NAMALWA (cell line): ENCODE measurements around the gene HOXB3.

Experiments used
- DNase-seq: peaks from one replicate; pipeline ENCODE4 v3.0.0-alpha.2; 2015; ENCODE audit warnings: low spot score

Gene HOXB3

DNA sequence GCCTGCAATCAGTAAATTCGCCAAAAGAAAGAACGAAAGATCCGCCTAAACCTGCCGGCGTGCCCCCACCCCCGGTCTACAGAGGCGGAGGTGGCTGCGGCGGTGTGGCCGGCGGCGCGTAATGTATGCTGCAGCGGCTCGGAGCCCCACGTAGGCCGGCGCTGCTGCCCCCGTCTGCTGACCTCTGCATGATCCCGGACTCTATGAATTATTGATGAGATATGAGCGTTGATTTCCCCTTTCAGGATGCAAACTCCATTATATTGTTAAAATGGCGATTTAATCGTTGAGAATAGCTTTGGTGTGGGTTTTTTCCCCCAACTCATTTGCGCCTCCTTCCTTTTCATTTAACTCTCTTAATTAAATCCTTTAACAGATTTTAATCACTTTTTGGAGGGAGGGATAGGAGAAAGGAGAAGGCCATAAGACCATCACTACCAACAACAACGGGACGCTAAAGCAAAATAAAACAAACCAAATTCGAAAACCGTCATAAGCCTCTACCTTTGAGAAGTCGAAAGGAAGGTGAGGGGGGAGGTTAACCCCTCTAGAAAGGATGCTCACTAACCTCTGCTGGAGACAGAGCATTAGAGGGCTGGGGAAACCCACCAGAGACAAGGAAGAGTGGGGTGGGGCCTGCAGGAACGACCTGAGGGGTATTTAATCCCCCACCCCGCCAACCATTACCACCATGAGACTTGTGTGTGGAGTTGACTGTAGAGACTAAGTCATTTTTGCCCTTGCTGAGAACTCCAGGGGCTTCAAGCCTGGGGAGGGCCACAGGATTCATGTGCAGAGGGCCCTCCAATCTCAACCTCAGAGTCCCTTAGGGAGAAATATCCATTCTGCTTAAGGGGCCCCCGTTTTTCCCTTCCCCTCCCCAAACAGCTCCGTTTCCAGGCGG is 3.4 kb downstream of the HOXB3 start:
- no peak for DNase-seq

DNA sequence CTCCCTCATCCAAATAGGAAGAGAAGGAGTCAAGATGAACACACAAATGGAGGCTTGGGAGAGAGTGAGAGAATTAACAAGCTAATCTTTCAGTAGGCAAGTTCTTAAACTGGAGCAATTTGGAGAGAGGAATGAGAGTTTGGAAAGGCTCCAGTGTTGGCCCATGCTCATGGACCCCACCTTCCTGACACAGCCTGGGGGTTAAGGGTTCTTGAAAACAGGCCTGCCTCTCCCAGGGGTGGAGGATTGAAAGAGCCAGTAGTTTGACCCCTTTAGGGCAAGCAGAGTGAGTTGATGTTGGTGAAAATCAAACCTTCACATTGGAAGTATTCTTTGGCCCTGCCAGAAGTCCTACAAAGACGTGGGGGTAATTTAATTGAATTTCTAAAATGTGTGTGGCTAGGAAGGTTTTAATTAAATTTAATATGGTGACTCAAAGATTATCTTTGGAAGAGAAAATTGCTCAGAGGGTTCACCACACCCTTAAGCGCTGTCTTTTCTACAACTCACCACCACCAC is 5.8 kb downstream of the HOXB3 start:
- DNase-seq = no peak

DNA sequence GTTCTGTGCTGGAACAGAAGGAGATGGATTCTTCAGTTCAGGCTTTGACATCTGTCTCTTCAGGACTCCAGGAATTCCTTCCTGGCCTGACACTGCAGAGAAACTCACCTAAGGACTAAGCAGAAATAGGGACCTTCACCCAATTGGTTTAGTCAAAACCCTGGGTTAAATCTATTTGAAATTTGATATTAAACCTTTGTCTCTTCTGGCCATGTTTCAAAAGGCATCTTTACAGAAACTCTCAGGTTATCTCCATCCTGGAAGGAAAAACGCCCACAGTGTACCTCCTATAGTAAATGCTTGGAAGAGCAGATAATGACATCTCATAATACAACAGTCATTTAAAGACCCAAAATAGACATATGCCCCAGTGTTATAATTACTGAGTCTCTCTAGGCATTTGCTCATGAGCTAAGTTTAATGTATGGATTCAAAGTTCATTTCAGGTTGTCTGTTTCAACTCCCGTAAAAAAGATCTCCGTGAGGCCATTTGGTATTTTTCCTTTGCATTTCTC is 6.3 kb downstream of the HOXB3 start:
- no peak for DNase-seq

DNA sequence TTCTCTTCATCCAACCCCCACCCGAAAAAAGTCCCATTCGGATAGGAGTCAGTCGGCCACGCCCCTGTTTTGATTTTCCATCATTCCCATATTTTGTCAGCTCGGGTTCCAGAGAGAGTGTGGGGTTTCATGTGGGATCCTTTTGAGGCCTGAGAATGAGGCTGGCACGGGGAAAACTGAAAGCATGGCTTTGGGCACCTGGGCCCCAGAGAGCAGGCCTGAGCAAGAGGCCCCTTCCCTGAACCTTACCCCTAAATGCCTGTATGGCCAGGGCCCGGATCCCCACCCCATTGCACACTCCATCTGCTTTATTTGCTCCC is 7.3 kb downstream of the HOXB3 start:
- no peak for DNase-seq

DNA sequence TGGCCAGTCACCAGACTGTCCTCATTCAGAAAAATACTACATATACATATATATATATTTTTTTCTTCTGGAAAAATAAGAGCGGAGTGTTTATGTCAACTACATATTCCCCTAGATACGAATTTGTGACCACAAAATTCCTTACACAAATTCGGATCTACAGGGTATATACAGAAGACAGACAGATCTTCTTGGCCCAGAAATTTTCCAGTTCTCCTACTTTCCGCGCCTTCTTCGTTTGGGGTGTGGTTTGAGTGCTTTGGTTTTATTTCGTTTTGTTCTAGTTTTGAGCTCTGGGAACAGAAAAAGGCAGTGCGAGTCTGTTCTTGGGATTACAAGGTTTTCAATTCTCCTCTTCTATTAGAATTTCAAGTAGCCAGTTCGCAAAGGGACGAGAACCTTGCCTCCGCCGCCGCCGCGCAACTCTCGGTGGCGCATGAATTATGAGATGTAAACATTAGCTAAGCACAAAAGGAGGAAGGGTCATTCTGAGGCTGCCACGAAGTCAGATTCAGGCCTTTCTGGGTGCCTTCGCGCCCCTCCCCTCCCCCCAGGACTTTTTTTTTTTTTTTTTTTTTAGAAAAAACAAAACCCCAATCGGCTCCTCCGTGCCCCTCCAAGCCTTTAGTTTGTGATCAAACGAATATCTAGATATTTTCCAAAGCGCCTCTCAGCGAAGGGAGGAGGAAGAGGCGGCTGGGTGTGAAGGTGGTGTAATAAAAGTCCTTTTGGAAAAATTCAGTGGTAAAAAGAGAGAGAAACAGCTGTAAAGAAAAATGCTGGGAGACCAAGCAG is 10.1 kb downstream of the HOXB3 start:
- no peak for DNase-seq

DNA sequence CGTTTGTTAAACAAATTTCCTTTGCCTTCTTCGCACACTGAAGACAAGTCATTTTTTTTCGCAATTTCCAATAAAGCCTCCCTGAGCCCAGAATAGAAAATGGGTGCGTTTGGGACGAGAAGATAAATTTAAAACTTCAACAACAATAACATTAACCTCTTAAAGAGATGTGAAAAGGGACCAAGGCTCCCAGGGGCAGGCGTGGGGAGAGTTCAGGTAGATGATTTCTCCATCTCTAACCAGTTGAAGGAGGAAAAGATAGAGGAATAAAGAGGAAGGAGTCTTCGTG is 10.6 kb downstream of the HOXB3 start:
- DNase-seq = no peak

DNA sequence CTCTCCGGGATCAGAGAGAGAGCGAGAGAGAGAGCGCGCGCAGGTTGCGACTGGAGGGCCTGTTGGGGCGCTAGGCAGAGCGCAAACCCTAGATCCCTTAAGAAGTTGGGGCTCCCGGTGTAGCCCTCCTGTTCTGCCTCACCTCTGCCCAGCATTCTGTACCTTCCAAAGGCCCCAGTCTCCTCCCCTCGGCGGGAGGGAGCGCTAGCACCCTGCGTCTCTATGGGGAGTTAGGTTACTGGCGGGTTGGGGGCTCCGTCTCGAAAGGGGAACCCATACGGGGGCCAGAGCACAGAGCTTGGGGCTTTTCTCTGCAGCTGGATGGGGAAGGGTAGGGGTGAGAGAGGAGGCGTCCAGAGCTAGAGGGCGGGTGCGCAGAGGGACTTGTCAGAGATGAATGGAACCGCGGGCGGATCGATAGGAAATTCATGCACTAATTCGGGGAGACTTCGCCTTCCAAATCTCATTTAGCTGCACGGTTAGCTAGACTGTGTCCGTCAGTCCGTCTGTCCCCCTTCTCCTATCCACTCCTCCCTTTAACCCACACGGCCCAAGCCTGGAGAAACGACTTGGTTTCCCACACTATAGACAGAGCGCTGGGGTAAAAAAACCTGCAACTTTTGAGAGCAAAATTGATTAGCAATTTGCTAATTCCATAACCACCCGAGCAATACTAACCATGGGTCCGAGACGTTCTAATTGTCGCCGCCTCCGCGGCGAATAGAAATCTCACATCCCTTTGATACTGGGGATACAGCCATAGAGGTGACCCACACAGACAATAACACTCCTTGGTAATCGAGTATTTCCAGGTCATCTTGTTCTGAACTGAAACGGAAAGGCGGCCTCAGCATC is 11.2 kb downstream of the HOXB3 start:
- no peak for DNase-seq

DNA sequence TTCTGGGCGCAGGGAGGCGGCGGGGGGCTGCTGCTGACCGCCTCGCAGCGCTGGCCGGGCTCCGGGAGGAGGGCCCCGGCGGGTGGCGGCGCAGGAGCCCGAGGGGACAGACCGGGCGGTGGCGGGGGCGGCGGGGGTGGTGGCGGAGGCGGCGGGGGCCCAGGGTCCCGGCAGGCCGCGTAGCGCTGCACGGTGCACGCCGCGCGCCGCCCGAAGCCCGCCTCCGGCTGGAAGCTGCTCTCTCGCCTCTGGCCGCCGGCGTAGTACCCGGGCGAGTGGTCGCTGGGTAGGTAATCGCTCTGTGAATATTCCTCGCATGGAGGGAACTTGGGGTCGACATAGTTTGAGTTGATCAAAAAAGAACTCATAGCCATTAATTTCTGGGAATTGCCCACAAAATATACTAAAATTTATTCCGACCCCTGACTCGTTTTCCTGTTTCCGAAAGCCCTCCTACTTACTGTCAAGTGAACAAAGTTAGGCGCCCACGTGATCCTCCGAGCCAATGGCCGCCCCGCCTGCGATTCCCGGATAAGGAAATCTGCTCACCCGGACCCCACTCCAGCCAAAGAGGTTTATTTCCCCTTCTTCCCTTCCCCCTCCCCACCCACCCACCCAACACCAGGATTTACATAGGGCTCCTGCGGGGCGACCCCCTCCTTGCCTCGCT is 12.0 kb downstream of the HOXB3 start, which contains the start of gene HOXB4:
TSS of gene HOXB4 (minus strand) at position 405 of the 670 bp plus-strand sequence. CDS start at position 374, 31 bp downstream.
- peak; percentile 78 for DNase-seq

DNA sequence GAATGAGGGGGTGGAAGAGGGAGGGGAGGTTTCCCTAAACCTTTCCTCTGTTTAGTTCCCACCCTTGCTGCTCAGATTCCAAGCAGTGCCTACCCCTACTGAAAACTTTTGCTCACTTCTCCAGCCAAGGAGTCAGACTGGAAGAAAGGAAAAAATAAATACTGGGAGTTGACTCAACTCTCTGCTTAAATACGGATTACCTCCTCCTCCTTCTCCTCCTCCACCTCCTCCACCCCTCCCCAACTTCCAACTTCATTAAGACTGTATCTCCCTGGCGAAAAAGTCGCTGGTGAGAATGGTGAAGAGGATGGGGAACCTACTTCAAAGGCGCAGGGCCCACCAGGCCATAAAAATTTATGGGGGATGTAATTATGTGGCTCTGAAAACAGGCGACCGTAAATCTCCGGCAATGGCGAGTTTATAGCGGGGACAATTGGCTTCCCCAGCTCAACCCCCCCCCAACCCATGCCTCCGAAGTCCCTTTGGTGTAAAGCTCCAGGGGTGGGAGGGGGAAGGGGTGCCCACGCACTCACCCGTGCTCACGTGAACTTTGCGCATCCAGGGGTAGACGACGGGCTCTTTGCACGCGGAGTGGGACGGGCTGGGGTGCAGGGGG is 12.6 kb downstream of the HOXB3 start:
- DNase-seq = peak; percentile 29

DNA sequence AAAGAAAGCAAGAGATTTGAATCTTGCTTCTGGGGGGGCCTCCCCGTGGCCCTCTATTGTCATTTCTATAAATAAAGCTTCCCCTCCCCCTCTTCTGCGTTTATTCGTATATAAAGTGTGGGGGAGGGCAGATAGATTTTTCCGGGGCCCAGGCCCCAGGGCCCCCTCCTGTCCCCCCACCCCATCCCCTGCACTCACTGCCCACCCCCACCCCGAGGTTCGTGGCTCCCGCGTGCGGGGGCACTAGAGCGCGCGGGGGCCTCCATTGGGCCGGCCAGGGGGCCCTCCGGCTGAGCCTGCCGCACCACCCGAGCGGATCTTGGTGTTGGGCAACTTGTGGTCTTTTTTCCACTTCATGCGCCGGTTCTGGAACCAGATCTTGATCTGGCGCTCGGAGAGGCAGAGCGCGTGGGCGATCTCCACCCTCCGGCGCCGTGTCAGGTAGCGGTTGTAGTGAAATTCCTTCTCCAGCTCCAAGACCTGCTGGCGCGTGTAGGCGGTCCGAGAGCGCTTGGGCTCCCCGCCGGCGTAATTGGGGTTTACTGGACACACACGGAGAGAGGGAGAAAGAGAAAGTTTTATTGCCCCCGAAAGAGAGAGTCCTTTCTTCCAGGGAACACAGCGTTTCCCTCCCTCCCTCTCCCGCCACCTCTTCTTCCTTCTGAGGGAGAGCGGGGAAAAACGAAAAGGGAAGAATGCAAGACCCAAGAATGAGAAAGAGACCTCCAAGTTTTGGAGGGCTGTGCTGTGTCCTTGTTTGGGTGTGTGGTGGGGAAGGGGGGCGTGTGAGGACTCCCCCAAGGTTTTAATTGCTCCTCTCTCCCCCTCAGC is 13.3 kb downstream of the HOXB3 start:
- no peak for DNase-seq

DNA sequence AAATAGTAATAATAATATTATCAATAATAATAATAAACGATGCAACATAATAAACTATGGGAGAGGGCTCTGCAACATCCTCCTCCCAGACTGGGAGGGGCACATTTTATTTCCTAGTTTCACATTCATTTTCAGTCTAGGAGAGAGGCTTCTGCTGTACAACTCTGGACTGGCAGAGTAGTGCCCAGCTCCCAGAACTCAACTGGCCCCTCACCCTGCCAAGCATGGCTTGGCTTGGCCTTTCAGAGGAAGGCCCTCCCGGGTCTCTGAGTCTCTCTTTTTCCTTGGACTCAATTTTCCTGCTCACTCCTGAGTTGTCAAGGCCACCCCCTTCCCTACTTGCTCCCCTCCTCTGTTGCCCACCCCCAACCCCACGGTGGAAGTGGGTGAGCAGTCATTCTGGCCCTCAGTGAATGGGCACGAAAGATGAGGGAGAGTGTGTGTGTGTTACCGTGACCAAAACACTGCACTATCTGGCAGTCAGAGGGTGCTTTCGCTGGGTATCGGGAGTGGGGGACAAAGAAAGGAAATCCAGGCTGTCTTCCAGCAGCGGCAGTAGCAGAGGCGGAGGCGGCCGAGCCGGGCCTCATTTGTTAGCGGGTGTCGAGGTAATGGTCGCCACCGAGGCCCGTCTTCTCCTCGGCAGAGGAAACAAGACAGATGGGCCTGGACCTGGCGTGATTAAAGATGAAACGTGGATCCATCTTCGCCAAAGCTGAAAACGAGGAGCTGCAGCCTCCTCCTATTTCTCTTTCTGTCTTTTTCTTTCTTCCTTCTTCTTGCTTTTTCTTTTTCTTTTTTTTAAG is 14.2 kb downstream of the HOXB3 start:
- DNase-seq = no peak

DNA sequence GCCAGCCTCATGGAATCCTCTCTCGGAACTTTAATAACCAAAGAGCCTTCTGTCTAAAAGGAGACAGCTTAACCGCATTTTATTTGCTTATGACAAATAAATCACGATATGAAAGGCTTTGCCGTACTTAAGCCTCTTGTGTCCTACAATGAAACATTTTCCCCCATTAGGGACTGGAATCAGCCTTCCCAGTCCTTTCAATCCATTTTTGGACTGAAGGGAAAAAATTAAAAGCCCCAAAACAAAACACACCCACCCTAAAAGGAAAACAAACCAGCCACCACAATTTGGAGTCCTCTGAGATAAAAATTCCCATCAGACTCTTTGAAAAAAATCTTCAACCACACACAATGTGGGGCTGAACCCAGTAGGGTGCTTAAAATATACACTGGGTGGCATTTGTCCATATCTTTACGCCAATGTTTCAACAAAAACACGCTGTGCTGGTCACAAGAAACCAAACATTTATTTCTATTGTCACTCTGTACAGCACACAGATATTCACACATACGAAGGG is 14.9 kb downstream of the HOXB3 start:
- DNase-seq = no peak

DNA sequence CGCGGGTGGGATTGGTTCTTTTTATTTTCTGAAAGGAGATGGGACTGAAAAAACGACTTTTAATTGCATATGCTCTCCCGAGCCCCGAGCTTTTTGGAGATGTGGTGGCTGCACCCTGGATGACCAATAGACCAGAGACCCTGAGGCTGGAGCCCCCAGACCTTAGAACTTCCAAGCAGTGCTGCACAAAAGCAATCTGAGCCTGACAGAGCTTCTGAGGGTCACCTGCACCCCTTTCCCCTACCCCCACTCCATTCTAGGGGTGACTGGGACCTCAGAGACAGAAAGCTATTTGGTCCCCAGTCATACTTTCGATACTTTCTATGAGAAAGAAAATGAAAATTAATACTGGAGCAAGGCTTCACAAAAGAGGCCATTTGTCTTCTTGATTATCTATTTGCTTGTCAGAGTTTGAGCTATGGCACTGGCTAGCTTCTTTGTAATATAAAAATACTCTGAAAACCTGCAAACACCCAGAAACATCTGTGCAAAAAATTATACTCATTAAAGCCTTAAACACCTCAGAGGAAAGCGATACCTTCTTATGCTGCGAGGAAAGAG is 15.5 kb downstream of the HOXB3 start:
- DNase-seq = no peak

DNA sequence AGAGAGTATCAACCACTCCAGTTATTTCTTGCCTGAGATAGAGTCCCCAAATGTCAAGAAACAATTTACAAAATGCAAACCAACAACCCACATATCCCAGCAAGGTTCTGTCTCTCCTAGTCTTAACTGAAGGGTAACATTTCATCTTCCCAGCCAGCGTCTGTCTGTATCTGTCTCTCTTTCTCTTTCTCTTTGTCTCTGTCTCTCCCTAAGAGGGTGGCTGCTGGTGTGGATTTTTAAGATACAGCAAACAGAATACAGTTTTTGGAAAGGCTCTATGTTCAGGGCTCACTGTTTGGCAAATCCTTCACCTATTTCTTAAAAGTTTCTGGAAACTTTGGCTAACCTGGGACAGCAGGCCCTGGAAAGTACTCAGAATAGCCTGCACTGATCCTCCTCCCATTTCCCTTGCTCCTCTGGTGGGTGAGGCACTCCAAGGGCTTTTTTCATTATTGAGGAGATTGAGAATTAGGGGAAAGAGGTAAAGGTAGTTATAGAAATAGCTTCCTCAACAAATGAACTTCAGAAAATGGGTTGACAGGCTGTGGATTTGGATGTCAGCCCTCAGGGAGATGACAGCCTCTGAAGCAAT is 18.1 kb downstream of the HOXB3 start:
- no peak for DNase-seq

DNA sequence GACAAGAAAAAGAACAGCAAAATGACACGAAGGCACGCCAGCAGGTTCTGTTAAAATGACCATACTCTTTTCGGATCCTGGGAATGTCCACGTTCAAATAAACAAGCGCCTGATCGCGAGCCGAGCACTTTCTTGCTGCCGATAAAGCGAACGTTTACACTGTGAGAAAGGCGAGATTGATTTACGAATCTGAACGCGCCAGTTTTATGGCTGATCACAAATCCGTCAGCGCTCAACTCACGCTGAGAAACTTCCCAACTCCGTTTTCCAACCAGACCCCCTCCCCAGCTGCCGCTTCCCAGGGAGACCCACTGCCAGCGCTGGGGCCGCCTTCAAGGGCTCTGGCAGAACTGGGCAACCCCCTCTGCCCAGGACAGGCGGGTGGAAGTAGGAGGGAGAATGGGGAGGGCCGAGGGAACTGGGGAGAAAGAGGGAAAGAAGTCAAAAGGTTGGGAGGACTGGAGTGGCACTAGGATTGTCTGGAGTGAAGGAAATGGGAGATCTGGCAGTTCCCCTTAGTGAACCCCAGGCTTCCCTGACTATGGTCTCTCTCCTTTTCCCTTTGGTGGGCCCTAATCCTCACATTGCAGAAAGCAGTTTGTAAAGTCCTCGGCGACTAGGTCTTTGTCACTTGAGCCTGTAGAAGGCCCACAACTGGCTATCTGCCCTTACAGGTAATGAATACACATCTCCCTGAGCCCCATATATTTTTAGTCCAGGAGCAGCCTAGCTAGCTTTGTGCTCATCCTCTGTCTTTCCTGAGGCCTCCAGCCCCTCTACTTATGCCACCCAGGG is 18.8 kb downstream of the HOXB3 start:
- no peak for DNase-seq

DNA sequence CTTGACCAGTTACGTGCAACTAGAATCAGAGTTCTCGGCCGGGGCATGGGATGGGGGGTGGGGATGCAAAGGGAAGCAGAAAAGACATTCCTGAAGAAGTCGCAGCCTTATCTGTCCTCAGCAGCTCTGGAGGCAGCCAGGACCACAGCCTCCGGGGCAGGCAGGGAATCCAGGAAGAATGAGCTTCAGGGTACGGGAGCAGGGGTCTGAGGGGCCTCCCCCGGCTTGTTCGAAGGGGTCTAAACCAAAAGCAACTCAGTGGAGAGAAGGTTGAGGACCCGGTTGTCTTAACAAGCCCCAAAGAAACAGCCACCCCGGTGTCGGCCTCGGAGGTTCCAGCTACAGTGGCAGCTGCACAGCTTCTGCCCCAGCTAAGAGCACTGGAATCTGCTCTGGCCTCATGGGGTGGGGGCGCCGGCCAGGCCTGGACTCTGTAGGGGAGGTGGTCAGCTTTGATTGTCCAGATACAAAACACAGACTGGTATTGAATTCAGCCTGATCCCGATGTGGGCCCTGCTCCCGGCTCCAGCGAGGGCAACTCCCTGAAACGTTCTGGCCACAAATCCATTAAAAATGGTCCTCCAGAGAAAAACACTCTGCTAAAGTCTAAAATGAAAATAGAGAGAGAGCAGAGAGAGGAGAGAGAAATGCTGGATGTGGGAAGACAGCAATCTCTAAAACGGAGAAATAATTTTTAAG is 19.6 kb downstream of the HOXB3 start:
- no peak for DNase-seq
